Parathyroid adenoma (tissue), 2 donors: ENCODE measurements around the gene KIF26B.
"Not testable (repeated sequence)": the region's sequence is repeated elsewhere in the genome, so short reads cannot be mapped to it uniquely, and the experiment has no call there.

Source experiments
- H2AFZ ChIP-seq: fragments of 300-600 bp; sonication (generic); one replicate; pipeline ENCODE4 v1.7.0; 2017; ENCODE audit warnings: antibody characterized with exemption, mild to moderate bottlenecking
- H3K27ac ChIP-seq: fragments of 300-600 bp; sonication (generic); one replicate; pipeline ENCODE4 v1.7.0; 2017
- H3K27me3 ChIP-seq: fragments of 300-600 bp; sonication (generic); one replicate; pipeline ENCODE4 v1.7.0; 2017; ENCODE audit warnings: low read length; ENCODE audit not compliant: control insufficient read depth, insufficient read depth
- H3K36me3 ChIP-seq: fragments of 300-600 bp; sonication (generic); one replicate; pipeline ENCODE4 v1.7.0; 2017; ENCODE audit warnings: low read length; ENCODE audit not compliant: control insufficient read depth, insufficient read depth
- H3K4me1 ChIP-seq: fragments of 300-600 bp; sonication (generic); one replicate; pipeline ENCODE4 v1.7.0; 2017; ENCODE audit warnings: control low read depth
- H3K4me2 ChIP-seq: fragments of 300-600 bp; sonication (generic); one replicate; pipeline ENCODE4 v1.7.0; 2017; ENCODE audit warnings: low read length
- H3K4me3 ChIP-seq: fragments of 300-600 bp; sonication (generic); one replicate; pipeline ENCODE4 v1.7.0; 2017; ENCODE audit warnings: low read depth, low read length
- H3K79me2 ChIP-seq: fragments of 300-600 bp; sonication (generic); one replicate; pipeline ENCODE4 v1.7.0; 2017; ENCODE audit warnings: control low read depth
- H3K9ac ChIP-seq: fragments of 300-600 bp; sonication (generic); one replicate; pipeline ENCODE4 v1.7.0; 2017; ENCODE audit warnings: mild to moderate bottlenecking
- H3K9me3 ChIP-seq: fragments of 300-600 bp; sonication (generic); one replicate; pipeline ENCODE4 v1.7.0; 2017; ENCODE audit warnings: low read length; ENCODE audit not compliant: control insufficient read depth
- CTCF ChIP-seq: fragments of 300-600 bp; sonication (generic); IDR thresholded peaks from one replicate; pipeline ENCODE4 v1.7.0; 2017; ENCODE audit warnings: antibody characterized with exemption, mild to moderate bottlenecking
- donor health status: primary hyperparathyroidism.

Gene KIF26B

DNA sequence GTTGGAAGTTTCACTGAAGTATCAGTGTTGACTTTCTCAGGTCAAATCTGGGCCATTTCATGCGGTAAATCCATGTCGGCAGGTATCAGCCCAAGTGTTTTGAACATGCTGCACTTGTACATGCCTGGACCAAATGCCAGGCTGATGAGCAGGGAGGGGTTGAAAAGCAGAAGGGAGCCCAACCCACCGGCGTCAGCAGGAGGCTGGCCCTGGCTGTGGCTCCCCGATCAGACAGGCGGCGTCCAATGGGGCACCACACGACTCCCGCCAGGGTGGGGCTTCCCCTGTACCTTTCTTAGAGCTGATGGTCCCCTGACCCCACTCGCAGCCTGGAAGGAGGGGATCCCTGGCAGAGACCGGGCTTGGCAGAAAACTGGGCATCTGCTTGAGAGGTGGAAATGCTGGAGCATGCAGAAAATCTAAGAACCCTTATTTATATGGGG lies 540.0 kb downstream of the KIF26B start:
- H3K4me3 ChIP-seq = no peak overlapping the region
- H3K4me2 ChIP-seq = no peak overlapping the region
- H3K9me3 ChIP-seq = no peaks in the 10 kb centered on the region
- no peak overlapping the region for H2AFZ ChIP-seq
- H3K79me2 ChIP-seq = no peaks in the 10 kb centered on the region
- no peaks in the 10 kb centered on the region for H3K4me1 ChIP-seq
- no peak overlapping the region for H3K9ac ChIP-seq
- no peak overlapping the region for H3K27ac ChIP-seq
- no peak for TF ChIP-seq CTCF
- no peaks in the 10 kb centered on the region for H3K36me3 ChIP-seq
- H3K27me3 ChIP-seq = no peaks in the 10 kb centered on the region

DNA sequence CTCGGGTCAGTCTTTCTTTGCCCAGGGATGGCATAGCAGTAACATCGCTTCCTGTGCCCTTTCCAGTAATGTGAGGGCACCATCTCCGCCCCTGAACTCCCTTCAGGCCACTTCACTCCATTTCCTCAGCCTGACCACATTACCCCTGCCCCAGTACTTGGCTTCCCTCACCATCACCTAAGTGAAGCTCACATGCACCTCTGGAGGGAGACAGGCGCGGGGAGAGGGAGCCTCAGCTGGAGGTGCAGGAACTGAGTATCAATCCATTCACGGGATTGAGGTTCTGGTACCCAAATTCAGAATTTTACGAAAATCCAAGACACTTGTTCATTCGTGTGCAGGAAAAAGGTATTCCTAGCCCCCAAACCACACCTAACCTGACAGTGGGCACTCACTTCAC lies 540.4 kb downstream of the KIF26B start:
- TF ChIP-seq CTCF = no peak
- Histone ChIP-seq H3K4me3 (no peak overlapping the region), H2AFZ (no peak overlapping the region), H3K36me3 (no peaks in the 10 kb centered on the region), H3K9me3 (no peaks in the 10 kb centered on the region), H3K9ac (no peak overlapping the region), H3K27ac (no peak overlapping the region), H3K4me1 (no peaks in the 10 kb centered on the region), H3K79me2 (no peaks in the 10 kb centered on the region), H3K4me2 (no peak overlapping the region), H3K27me3 (no peaks in the 10 kb centered on the region)

DNA sequence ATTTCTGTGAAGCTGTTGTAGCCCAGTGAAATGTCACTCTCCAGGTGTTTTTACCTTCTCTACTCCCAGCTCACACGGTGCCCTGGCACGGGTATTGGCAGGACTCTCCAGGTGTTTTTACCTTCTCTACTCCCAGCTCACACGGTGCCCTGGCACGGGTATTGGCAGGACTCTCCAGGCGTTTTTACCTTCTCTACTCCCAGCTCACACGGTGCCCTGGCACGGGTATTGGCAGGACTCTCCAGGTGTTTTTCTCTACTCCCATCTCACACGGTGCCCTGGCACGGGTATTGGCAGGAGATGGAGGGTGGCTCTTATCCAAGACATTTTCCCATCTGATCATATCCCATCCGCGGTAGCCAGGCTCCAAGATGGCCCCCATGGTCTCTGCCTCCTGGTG lies 540.9 kb downstream of the KIF26B start:
- H3K79me2 ChIP-seq, H3K9me3 ChIP-seq, H3K4me2 ChIP-seq: not testable (repeated sequence)

GRCh38 chr1:245698116-245698515 lies 543.3 kb downstream of the KIF26B start:
- no peaks in the 10 kb centered on the region for H3K9me3 ChIP-seq

More for the DNA sequence above, 540.9 kb downstream of the KIF26B start:
- not testable (repeated sequence) for H2AFZ ChIP-seq, H3K9ac ChIP-seq, H3K36me3 ChIP-seq, H3K4me1 ChIP-seq, H3K4me3 ChIP-seq, H3K27ac ChIP-seq, H3K27me3 ChIP-seq

DNA sequence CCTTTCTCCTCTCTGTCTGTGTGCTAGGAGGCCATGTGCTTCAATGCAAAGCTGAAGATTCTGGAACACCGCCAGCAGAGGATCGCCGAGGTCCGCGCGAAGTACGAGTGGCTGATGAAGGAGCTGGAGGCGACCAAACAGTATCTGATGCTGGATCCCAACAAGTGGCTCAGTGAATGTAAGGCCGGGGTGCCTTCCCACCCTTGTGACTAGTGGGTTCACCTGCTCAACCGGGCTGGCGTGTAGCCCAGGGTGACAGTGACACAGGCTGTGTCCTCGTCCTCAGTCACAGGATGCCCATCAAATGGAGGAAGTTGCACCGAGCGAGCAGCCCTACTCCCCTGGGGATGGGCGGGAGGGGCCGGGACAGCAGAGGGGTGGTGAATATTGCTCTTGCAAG lies 544.1 kb downstream of the KIF26B start:
- Histone ChIP-seq H3K79me2 (no peaks in the 10 kb centered on the region), H3K4me3 (no peak overlapping the region), H3K4me1 (no peaks in the 10 kb centered on the region), H3K27me3 (no peaks in the 10 kb centered on the region), H2AFZ (no peak overlapping the region), H3K9ac (no peak overlapping the region), H3K27ac (no peak overlapping the region), H3K4me2 (no peak overlapping the region), H3K9me3 (no peaks in the 10 kb centered on the region), H3K36me3 (no peaks in the 10 kb centered on the region)
- TF ChIP-seq CTCF = no peak

More at GRCh38 chr1:245698116-245698515, 543.3 kb downstream of the KIF26B start:
- Histone ChIP-seq H3K4me3 (no peak overlapping the region), H2AFZ (no peak overlapping the region), H3K9ac (no peak overlapping the region), H3K36me3 (no peaks in the 10 kb centered on the region), H3K4me2 (no peak overlapping the region), H3K27ac (no peak overlapping the region), H3K27me3 (no peaks in the 10 kb centered on the region), H3K4me1 (no peaks in the 10 kb centered on the region), H3K79me2 (no peaks in the 10 kb centered on the region)
- TF ChIP-seq CTCF = no peak
